Measurements from ENCODE around the gene DMTF1. TPM values are rescaled to one million over a fixed set of nuclear protein-coding genes. Genes with fewer than 3 reads are reported as not detected.

The DMTF1 gene
- total RNA-seq, 2 donors from 2014 or later: 25.7 to 26.9 TPM

GRCh38 chr7:87216701-87217508 is 64.7 kb downstream of the DMTF1 start:
- no peak overlapping the region for H3K4me3 ChIP-seq
- DNase-seq (ENCODE audit: low spot score): no peak
- no peaks in the 10 kb centered on the region for H3K9me3 ChIP-seq
- H3K36me3 ChIP-seq: no peaks in the 10 kb centered on the region
- H3K27ac ChIP-seq: peak overlapping the region in 1 of 2 donors; percentile 30
- no peak for TF ChIP-seq CTCF (IDR thresholded peaks at IDR 0.05)
- H3K27me3 ChIP-seq: no peaks in the 10 kb centered on the region
- H3K4me1 ChIP-seq: peaks cover 0 to 27% of the 10 kb centered on the region in 2 donors

DNA sequence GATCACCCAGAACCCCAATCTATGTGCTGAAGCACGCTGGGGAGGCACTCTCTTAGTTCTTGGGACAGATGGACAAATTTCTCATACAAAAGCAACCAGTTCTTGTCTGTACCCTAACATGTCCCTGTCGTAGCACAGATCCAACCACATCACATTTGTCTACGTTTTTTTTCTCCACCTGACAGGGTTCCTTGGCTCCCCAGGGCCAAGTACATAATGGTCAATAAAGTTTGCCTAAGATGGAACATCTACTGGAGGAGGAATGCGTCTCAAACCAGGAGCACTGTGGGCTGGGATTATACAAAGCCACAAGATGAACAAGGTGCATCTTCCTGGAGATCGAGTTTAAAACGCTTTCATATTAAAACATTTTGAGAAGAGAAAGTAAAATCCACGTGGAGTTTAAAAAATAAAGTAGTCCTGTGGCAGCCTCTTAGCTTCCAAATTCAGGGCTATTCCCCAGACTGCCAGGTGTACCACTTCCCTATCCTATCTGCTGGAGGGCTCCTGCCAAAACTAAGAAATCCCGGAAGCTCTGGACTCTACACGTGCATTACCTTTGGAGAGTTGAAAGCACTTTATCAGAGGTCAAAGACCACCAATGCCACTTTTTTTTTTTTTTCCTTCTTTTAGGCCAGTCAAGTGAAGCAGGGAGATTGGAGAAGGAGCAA is 65.9 kb downstream of the DMTF1 start:
- peaks cover 0 to 27% of the 10 kb centered on the region in 2 donors for H3K4me1 ChIP-seq
- H3K27me3 ChIP-seq: no peaks in the 10 kb centered on the region
- H3K36me3 ChIP-seq: no peaks in the 10 kb centered on the region
- H3K9me3 ChIP-seq: no peaks in the 10 kb centered on the region
- H3K4me3 ChIP-seq: peak overlapping the region; percentile 68 to 75
- peak overlapping the region; percentile 80 to 82 for H3K27ac ChIP-seq
- no peak for TF ChIP-seq CTCF (IDR thresholded peaks at IDR 0.05)
- DNase-seq (ENCODE audit: low spot score): no peak

DNA sequence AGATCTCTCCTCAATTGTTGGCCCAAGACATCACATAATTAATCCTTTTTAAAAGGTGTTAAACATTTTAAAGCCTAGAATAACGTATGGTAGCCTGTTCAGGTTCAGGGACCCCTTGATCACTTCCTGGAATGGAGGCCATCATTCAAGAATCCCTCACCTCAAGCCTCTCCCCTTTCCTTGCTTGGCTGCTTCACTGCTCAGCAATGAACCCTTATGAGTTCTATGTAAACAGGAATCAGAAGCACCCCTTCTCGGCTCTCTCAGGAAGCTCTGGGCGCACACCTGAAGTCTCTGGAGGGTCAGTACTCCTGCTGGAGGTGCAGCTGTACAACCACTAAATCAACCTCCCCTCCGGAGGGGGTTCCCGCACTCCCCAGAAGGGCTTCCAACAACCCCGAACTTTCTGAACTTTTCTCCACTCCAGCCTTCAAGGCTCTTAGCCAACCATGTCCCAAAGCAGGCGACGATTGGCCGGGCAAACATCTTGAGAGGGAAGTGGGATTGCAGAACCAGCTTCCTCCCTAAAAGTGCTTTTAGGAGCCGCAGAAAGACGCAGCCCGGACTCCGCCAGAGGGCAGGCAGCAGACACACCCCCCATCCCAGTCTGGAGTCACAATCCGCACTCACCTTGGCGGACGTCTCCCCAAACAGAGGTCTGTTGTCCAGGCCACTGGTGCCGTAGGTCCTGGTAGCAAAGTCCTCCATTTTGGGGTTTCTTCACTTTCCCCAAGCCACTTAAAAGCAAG is 66.7 kb downstream of the DMTF1 start:
- Histone ChIP-seq H3K36me3 (no peaks in the 10 kb centered on the region), H3K9me3 (no peaks in the 10 kb centered on the region), H3K27me3 (no peaks in the 10 kb centered on the region), H3K4me1 (peaks cover 0 to 27% of the 10 kb centered on the region in 2 donors), H3K27ac (peak overlapping the region; percentile 80 to 82), H3K4me3 (peak overlapping the region; percentile 68 to 75)
- peak; percentile 82 for DNase-seq (ENCODE audit: low spot score)
- TF ChIP-seq CTCF (IDR thresholded peaks at IDR 0.05): no peak

- peak in 1 of 2 donors; percentile 36 for TF ChIP-seq CTCF (IDR thresholded peaks at IDR 0.05)
- Histone ChIP-seq H3K4me1 (peaks cover 0 to 27% of the 10 kb centered on the region in 2 donors), H3K36me3 (no peaks in the 10 kb centered on the region), H3K4me3 (peak within 1 kb of the TSS; percentile 68 to 75), H3K27me3 (no peaks in the 10 kb centered on the region), H3K9me3 (no peaks in the 10 kb centered on the region), H3K27ac (peak within 1 kb of the TSS; percentile 80 to 82)
- peak; percentile 76 for DNase-seq (ENCODE audit: low spot score)
These were observed 67.3 kb downstream of the DMTF1 start, which contains the start of gene TMEM243 for GRCh38 chr7:87219545-87220025. Gene TMEM243, minus strand, starts transcription at chr7:87219732. Its CDS starts 229 bp downstream, at chr7:87219503.

- Histone ChIP-seq H3K36me3 (no peaks in the 10 kb centered on the region), H3K4me1 (peaks cover 0 to 27% of the 10 kb centered on the region in 2 donors), H3K4me3 (peak overlapping the region; percentile 68 to 75), H3K27me3 (no peaks in the 10 kb centered on the region), H3K9me3 (no peaks in the 10 kb centered on the region), H3K27ac (peak overlapping the region; percentile 80 to 82)
- TF ChIP-seq CTCF (IDR thresholded peaks at IDR 0.05): peak in 1 of 2 donors; percentile 5
- peak; percentile 87 for DNase-seq (ENCODE audit: low spot score)
These were observed 67.9 kb downstream of the DMTF1 start for GRCh38 chr7:87220026-87220733.

Measured in right atrium auricular region (tissue), 2 donors.